ENCODE results near the gene PRPF19. TPM values are rescaled to one million over a fixed set of nuclear protein-coding genes. Genes with fewer than 3 reads are reported as not detected.

PRPF19 gene
- total RNA-seq, 1 donor from 2014 or later, result 96.3 TPM

DNA sequence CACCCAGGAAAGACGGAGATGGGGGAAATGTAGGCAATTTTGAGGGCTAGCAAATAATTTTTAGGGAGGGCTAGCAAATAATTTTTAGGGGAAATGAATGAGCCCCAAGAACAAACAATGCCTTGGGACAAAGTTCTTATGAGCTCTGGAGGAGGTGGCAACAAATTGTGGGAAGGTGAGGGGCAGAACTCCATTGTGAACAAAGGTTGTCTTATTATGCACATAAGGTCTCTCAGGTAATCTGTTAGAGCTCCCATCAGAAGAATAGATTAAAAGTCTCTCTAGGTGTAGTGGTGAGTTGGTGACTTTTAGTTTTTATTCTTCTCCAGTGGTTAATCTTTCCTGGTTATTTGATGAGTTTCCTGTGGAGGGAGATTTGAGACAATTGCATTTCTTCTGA is 2.4 kb upstream of the PRPF19 start:
- Mint-ChIP-seq H3K4me3 (no peak overlapping the region), H3K27me3 (ENCODE audit: low read depth) (peaks cover 35% of the 10 kb centered on the region), H3K27ac (no peak overlapping the region), H3K9me3 (no peaks in the 10 kb centered on the region), H3K36me3 (no peaks in the 10 kb centered on the region), H3K4me1 (peaks cover 35% of the 10 kb centered on the region)
- TF ChIP-seq CTCF (IDR thresholded peaks at IDR 0.05; ENCODE audit: unreplicated experiment), result no peak
- DNase-seq (ENCODE audit: low spot score in 2 of 2, unreplicated experiment in 2 of 2), result no peak

- no peaks in the 10 kb centered on the region for H3K9me3 Mint-ChIP-seq
- H3K36me3 Mint-ChIP-seq, result no peaks in the 10 kb centered on the region
- no peak for DNase-seq (ENCODE audit: low spot score in 2 of 2, unreplicated experiment in 2 of 2)
- peaks cover 28% of the 10 kb centered on the region for H3K27me3 Mint-ChIP-seq (ENCODE audit: low read depth)
- peaks cover 24% of the 10 kb centered on the region for H3K4me1 Mint-ChIP-seq
- H3K27ac Mint-ChIP-seq, result peak overlapping the region; percentile 70
- no peak for TF ChIP-seq CTCF (IDR thresholded peaks at IDR 0.05; ENCODE audit: unreplicated experiment)
- peak overlapping the region; percentile 84 for H3K4me3 Mint-ChIP-seq
These were observed 753 bp downstream of the PRPF19 start for GRCh38 chr11:60905551-60906113.

DNA sequence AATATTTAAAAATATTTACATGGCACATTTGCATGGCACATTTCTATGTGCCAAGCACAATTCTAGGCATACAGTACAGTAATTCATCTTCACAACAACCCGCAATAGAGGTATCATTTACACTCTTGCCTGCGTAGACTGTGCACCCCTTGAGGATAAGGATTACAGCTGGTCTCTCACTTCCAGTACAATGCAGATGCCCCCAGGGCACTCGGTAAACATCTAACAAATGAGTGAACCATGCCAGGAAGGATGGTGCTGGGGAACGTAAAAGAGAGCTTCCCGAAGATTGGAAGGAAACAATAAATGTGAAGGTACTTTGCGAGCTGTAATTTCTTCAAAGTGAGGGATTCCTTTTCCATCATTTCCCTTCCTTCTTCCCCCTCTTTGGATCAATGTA is 1.3 kb downstream of the PRPF19 start:
- Mint-ChIP-seq H3K9me3 (no peaks in the 10 kb centered on the region), H3K27ac (peak overlapping the region; percentile 70), H3K4me1 (peaks cover 24% of the 10 kb centered on the region), H3K27me3 (ENCODE audit: low read depth) (peaks cover 23% of the 10 kb centered on the region), H3K36me3 (peaks cover 3% of the 10 kb centered on the region), H3K4me3 (peak overlapping the region; percentile 84)
- no peak for TF ChIP-seq CTCF (IDR thresholded peaks at IDR 0.05; ENCODE audit: unreplicated experiment)
- no peak for DNase-seq (ENCODE audit: low spot score in 2 of 2, unreplicated experiment in 2 of 2)

DNA sequence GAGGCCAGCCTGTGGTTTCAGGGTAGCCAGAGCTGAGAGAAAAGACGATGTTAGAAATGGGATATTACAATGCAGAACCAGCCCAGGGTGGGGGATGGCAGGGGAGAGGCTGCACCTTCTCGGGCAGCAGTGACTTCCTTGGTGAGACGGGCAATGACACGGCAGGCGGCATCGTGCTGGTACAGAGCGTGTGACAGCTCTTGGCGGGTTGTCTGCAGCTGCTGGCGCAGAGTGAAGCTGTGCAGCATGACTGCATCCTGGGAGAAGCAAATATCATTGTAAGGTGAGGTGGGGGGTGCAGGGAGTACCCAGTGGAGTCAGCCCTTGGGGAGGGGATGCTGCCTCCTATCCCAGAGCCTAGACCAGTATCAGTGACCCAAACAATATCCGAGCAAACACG is 3.8 kb downstream of the PRPF19 start:
- H3K27me3 Mint-ChIP-seq (ENCODE audit: low read depth), result peaks cover under 1% of the 10 kb centered on the region
- H3K9me3 Mint-ChIP-seq, result no peaks in the 10 kb centered on the region
- no peak for TF ChIP-seq CTCF (IDR thresholded peaks at IDR 0.05; ENCODE audit: unreplicated experiment)
- H3K4me1 Mint-ChIP-seq, result peaks cover 24% of the 10 kb centered on the region
- peaks cover 17% of the 10 kb centered on the region for H3K36me3 Mint-ChIP-seq
- no peak overlapping the region for H3K4me3 Mint-ChIP-seq
- no peak overlapping the region for H3K27ac Mint-ChIP-seq
- DNase-seq (ENCODE audit: low spot score in 2 of 2, unreplicated experiment in 2 of 2), result no peak

DNA sequence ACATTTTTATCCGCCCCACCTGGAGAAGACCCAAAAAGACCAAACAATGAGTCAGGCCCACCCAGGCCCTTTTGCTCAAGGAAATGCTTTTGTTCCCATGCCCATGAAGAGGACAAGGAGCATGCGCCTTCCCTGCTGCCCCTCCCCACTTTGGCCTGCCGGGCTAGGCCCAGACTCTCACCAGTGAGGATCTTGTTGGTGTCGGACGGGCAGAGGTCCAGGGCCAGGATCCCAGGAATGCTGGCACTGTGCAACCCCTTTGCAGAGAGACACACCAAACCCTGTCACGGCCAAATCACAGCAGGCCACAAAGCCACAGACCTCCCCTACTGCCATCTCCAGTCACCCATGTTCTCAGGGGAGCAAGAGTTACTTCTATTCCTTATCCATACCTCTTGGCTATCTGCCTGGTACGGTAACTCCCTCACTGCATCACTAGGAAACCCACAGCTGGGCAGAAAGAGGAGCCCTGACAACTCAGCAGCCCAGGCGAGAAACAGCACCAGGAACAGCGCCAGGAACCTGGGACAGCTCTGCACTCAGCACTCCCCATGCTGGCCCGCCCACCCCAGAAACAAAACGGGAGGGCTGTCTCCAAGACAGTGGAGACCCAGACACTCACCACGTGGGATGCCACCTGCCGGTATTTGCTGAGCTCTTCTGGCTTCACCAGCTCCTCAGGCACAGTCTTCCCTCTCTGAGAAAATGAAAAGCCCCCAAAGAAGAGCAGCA is 5.5 kb downstream of the PRPF19 start:
- no peak for DNase-seq (ENCODE audit: low spot score in 2 of 2, unreplicated experiment in 2 of 2)
- Mint-ChIP-seq H3K36me3 (peaks cover 20% of the 10 kb centered on the region), H3K9me3 (no peaks in the 10 kb centered on the region)

More for the DNA sequence above, 5.5 kb downstream of the PRPF19 start:
- H3K27me3 Mint-ChIP-seq (ENCODE audit: low read depth), result no peaks in the 10 kb centered on the region
- H3K27ac Mint-ChIP-seq, result no peak overlapping the region
- H3K4me3 Mint-ChIP-seq, result no peak overlapping the region
- no peak for TF ChIP-seq CTCF (IDR thresholded peaks at IDR 0.05; ENCODE audit: unreplicated experiment)
- H3K4me1 Mint-ChIP-seq, result peaks cover 18% of the 10 kb centered on the region

Measured in mesothelial cell of epicardium (in vitro differentiated cells).